HEK293 (cell line): Measurements from ENCODE around the gene HIRA.

Experiments used
- CTCF ChIA-PET: fragments of 350-600 bp; formaldehyde crosslinking; extraction: SDS; loops from one replicate; lab custom pipeline; 2021; ENCODE audit warnings: antibody characterized with exemption; lab: Yijun Ruan, JAX
- POLR2A ChIA-PET: fragments of 300-600 bp; formaldehyde crosslinking; extraction: SDS; loops from one replicate; lab custom pipeline; 2020; ENCODE audit warnings: antibody characterized with exemption, inconsistent platforms; lab: Yijun Ruan, JAX
- H3K27ac ChIP-seq: fragments of 200-500 bp; sonication (Bioruptor generic); 2 replicates; pipeline ENCODE4 v1.5.1; 2014; ENCODE audit warnings: low read depth, low read length, control low read depth, inconsistent platforms; ENCODE audit errors: extremely low read depth
- H3K36me3 ChIP-seq, 2 experiments: fragments of 200-500 bp in 1 of 2; sonication (Bioruptor generic) in 1 of 2; 1 replicate in 1 of 2; 2 replicates in 1 of 2; pipeline ENCODE4 v1.5.1; 2014 to 2017; ENCODE audit warnings: inconsistent platforms in 2 of 2, low read length in 2 of 2; ENCODE audit not compliant: control insufficient read depth in 2 of 2, insufficient read depth in 1 of 2
- H3K4me1 ChIP-seq: fragments of 200-500 bp; sonication (Bioruptor generic); 2 replicates; pipeline ENCODE4 v1.5.1; 2014; ENCODE audit warnings: mild to moderate bottlenecking, low read length, inconsistent platforms; ENCODE audit not compliant: control insufficient read depth, insufficient read depth
- H3K4me3 ChIP-seq: 2 replicates; pipeline ENCODE4 v1.5.1; 2011; ENCODE audit warnings: low read depth, mild to moderate bottlenecking, control low read depth, low read length, moderate library complexity
- H3K9me3 ChIP-seq: fragments of 200-500 bp; sonication (Bioruptor generic); 2 replicates; pipeline ENCODE4 v1.5.1; 2014; ENCODE audit warnings: low read depth, low read length, inconsistent platforms; ENCODE audit not compliant: control insufficient read depth, insufficient read depth
- HOXC10 ChIP-seq: sonication (generic); formaldehyde crosslinking; IDR thresholded peaks from 2 replicates; pipeline ENCODE4 v1.8.1; 2023; ENCODE audit warnings: mild to moderate bottlenecking, missing genetic modification reagents
- HOXD13 ChIP-seq: sonication (generic); formaldehyde crosslinking; IDR thresholded peaks from 2 replicates; pipeline ENCODE4 v1.8.0; 2022; ENCODE audit warnings: missing genetic modification reagents, borderline replicate concordance
- MYNN ChIP-seq: fragments of 450-650 bp; formaldehyde crosslinking; IDR thresholded peaks from 2 replicates; pipeline ENCODE4 v1.5.1; 2016; ENCODE audit warnings: missing biosample characterization, missing genetic modification characterization, borderline replicate concordance
- OSR2 ChIP-seq: fragments of 450-650 bp; formaldehyde crosslinking; IDR thresholded peaks from 2 replicates; pipeline ENCODE4 v1.5.1; 2016; ENCODE audit warnings: missing biosample characterization, missing genetic modification characterization
- PBX3 ChIP-seq: sonication (generic); formaldehyde crosslinking; IDR thresholded peaks from 2 replicates; pipeline ENCODE4 v1.8.1; 2022; ENCODE audit warnings: mild to moderate bottlenecking, moderate library complexity, missing genetic modification reagents
- REPIN1 ChIP-seq: fragments of 450-650 bp; formaldehyde crosslinking; IDR thresholded peaks from 2 replicates; pipeline ENCODE4 v1.5.1; 2017; ENCODE audit warnings: missing biosample characterization, missing genetic modification characterization, low read depth
- SETDB1 ChIP-seq: IDR thresholded peaks from one replicate; pipeline ENCODE4 v1.6.1; 2017; ENCODE audit warnings: mild to moderate bottlenecking, low read length, moderate library complexity, mixed read lengths; ENCODE audit not compliant: insufficient read length
- SP3 ChIP-seq: fragments of 450-650 bp; formaldehyde crosslinking; IDR thresholded peaks from 2 replicates; pipeline ENCODE4 v1.5.1; 2016; ENCODE audit warnings: missing biosample characterization, missing genetic modification characterization
- TRIM28 ChIP-seq: IDR thresholded peaks from 2 replicates; pipeline ENCODE4 v1.6.1; 2011; ENCODE audit warnings: low read length, control low read depth, borderline replicate concordance
- WT1 ChIP-seq: fragments of 450-650 bp; formaldehyde crosslinking; IDR thresholded peaks from 2 replicates; pipeline ENCODE4 v1.5.1; 2016; ENCODE audit warnings: missing biosample characterization, missing genetic modification characterization
- ZBTB20 ChIP-seq: fragments of 450-650 bp; formaldehyde crosslinking; IDR thresholded peaks from 2 replicates; pipeline ENCODE4 v1.5.1; 2016; ENCODE audit warnings: missing biosample characterization, missing genetic modification characterization
- ZBTB26 ChIP-seq: fragments of 450-650 bp; formaldehyde crosslinking; optimal IDR thresholded peaks from 2 replicates; pipeline ENCODE3; 2016; ENCODE audit warnings: missing biosample characterization, mild to moderate bottlenecking, missing genetic modification characterization
- ZNF10 ChIP-seq: fragments of 450-650 bp; formaldehyde crosslinking; IDR thresholded peaks from 2 replicates; pipeline ENCODE4 v1.5.1; 2017; ENCODE audit warnings: missing biosample characterization, missing genetic modification characterization
- ZNF138 ChIP-seq: fragments of 450-650 bp; formaldehyde crosslinking; IDR thresholded peaks from 2 replicates; pipeline ENCODE4 v1.5.1; 2016; ENCODE audit warnings: missing biosample characterization, missing genetic modification characterization, borderline replicate concordance
- ZNF174 ChIP-seq: fragments of 450-650 bp; formaldehyde crosslinking; IDR thresholded peaks from 2 replicates; pipeline ENCODE4 v1.5.0; 2017; ENCODE audit warnings: missing biosample characterization, mild to moderate bottlenecking, missing genetic modification characterization
- ZNF175 ChIP-seq: fragments of 450-650 bp; formaldehyde crosslinking; IDR thresholded peaks from 2 replicates; pipeline ENCODE4 v1.5.1; 2016; ENCODE audit warnings: missing biosample characterization, missing genetic modification characterization
- ZNF184 ChIP-seq: fragments of 450-650 bp; IDR thresholded peaks from 2 replicates; pipeline ENCODE4 v1.5.1; 2018; ENCODE audit warnings: missing biosample characterization, mild to moderate bottlenecking, missing genetic modification characterization
- ZNF248 ChIP-seq: fragments of 450-650 bp; formaldehyde crosslinking; IDR thresholded peaks from 2 replicates; pipeline ENCODE4 v1.5.1; 2017; ENCODE audit warnings: missing biosample characterization, missing genetic modification characterization
- ZNF292 ChIP-seq: fragments of 450-650 bp; formaldehyde crosslinking; IDR thresholded peaks from 2 replicates; pipeline ENCODE4 v1.5.1; 2016; ENCODE audit warnings: low read depth, missing biosample characterization, missing genetic modification characterization, borderline replicate concordance
- ZNF426 ChIP-seq: fragments of 450-650 bp; formaldehyde crosslinking; IDR thresholded peaks from 2 replicates; pipeline ENCODE4 v1.5.1; 2017; ENCODE audit warnings: missing biosample characterization, missing genetic modification characterization, mild to moderate bottlenecking, inconsistent platforms, moderate library complexity
- ZNF473 ChIP-seq: fragments of 450-650 bp; formaldehyde crosslinking; IDR thresholded peaks from 2 replicates; pipeline ENCODE4 v1.5.1; 2017; ENCODE audit warnings: missing biosample characterization, missing genetic modification characterization
- ZNF529 ChIP-seq: fragments of 450-650 bp; formaldehyde crosslinking; IDR thresholded peaks from 2 replicates; pipeline ENCODE4 v1.5.1; 2017; ENCODE audit warnings: missing genetic modification characterization, missing biosample characterization; ENCODE audit not compliant: insufficient replicate concordance
- ZNF530 ChIP-seq: fragments of 450-650 bp; formaldehyde crosslinking; IDR thresholded peaks from 2 replicates; pipeline ENCODE4 v1.5.1; 2016; ENCODE audit warnings: low read depth, missing biosample characterization, missing genetic modification characterization
- ZNF549 ChIP-seq: fragments of 450-650 bp; IDR thresholded peaks from 2 replicates; pipeline ENCODE4 v1.5.1; 2018; ENCODE audit warnings: missing biosample characterization, missing genetic modification characterization, mild to moderate bottlenecking, inconsistent platforms, moderate library complexity
- ZNF558 ChIP-seq: fragments of 450-650 bp; formaldehyde crosslinking; IDR thresholded peaks from 2 replicates; pipeline ENCODE4 v1.5.1; 2016; ENCODE audit warnings: missing biosample characterization, missing genetic modification characterization
- ZNF610 ChIP-seq: fragments of 450-650 bp; formaldehyde crosslinking; IDR thresholded peaks from 2 replicates; pipeline ENCODE4 v1.5.1; 2016; ENCODE audit warnings: missing biosample characterization, missing genetic modification characterization, borderline replicate concordance
- ZNF664 ChIP-seq: fragments of 450-650 bp; formaldehyde crosslinking; IDR thresholded peaks from 2 replicates; pipeline ENCODE4 v1.5.1; 2016; ENCODE audit warnings: missing biosample characterization, missing genetic modification characterization
- ZNF704 ChIP-seq: fragments of 450-650 bp; formaldehyde crosslinking; IDR thresholded peaks from 2 replicates; pipeline ENCODE4 v1.5.1; 2016; ENCODE audit warnings: missing biosample characterization, missing genetic modification characterization
- ZNF843 ChIP-seq: fragments of 450-650 bp; formaldehyde crosslinking; IDR thresholded peaks from 2 replicates; pipeline ENCODE4 v1.5.1; 2016; ENCODE audit warnings: missing biosample characterization, missing genetic modification characterization
- ZSCAN5A ChIP-seq: fragments of 450-650 bp; formaldehyde crosslinking; IDR thresholded peaks from 2 replicates; pipeline ENCODE4 v1.5.1; 2016; ENCODE audit warnings: missing biosample characterization, missing genetic modification characterization
- ZXDB ChIP-seq: fragments of 450-650 bp; formaldehyde crosslinking; IDR thresholded peaks from 2 replicates; pipeline ENCODE4 v1.5.1; 2016; ENCODE audit warnings: missing biosample characterization, missing genetic modification characterization

HIRA gene

GRCh38 chr22:19336133-19337075 lies 95.1 kb downstream of the HIRA start:
- Histone ChIP-seq H3K36me3 (peaks cover 7 to 64% of the 10 kb centered on the region in 2 experiments; a peak in 2 of 3 replicates), H3K9me3 (no peaks in the 10 kb centered on the region)

GRCh38 chr22:19331975-19332374 lies 99.6 kb downstream of the HIRA start:
- ChIA-PET CTCF (no interaction called here), POLR2A (interaction anchor here (0.6 kb wide), 1 partner anchor 19 kb away, joined by 3 read pairs; no protein-coding TSS in a partner anchor)
- Histone ChIP-seq H3K27ac (no peak overlapping the region), H3K9me3 (no peaks in the 10 kb centered on the region), H3K4me1 (no peaks in the 10 kb centered on the region), H3K4me3 (no peak overlapping the region), H3K36me3 (peaks cover 0 to 66% of the 10 kb centered on the region in 2 experiments; a peak in 1 of 3 replicates)
- no peak for TF ChIP-seq ZNF549 (tag by site-specific recombination)
- TF ChIP-seq ZNF664 (tag by site-specific recombination), result no peak
- no peak for TF ChIP-seq TRIM28
- TF ChIP-seq SP3 (tag by site-specific recombination), result no peak
- no peak for TF ChIP-seq ZBTB20 (tag by site-specific recombination)
- TF ChIP-seq ZNF10 (tag by site-specific recombination), result no peak
- no peak for TF ChIP-seq ZXDB (tag by site-specific recombination)
- no peak for TF ChIP-seq HOXC10
- no peak for TF ChIP-seq ZNF175 (tag by site-specific recombination)
- no peak for TF ChIP-seq REPIN1 (tag by site-specific recombination)
- no peak for TF ChIP-seq HOXD13 (CRISPR knock-in tag)
- TF ChIP-seq ZNF530, result no peak
- TF ChIP-seq ZNF843 (tag by site-specific recombination), result no peak
- TF ChIP-seq ZBTB26, result no peak
- no peak for TF ChIP-seq ZNF610 (tag by site-specific recombination)
- no peak for TF ChIP-seq ZNF248
- TF ChIP-seq ZNF174 (tag by site-specific recombination), result no peak
- TF ChIP-seq MYNN (tag by site-specific recombination), result no peak

More at GRCh38 chr22:19336133-19337075, 95.1 kb downstream of the HIRA start:
- CTCF ChIA-PET, result no interaction called here
- TF ChIP-seq ZNF558 (tag by site-specific recombination), result no peak
- no peak for TF ChIP-seq ZSCAN5A (tag by site-specific recombination)
- no peak for TF ChIP-seq ZNF529 (tag by site-specific recombination)
- TF ChIP-seq OSR2 (tag by site-specific recombination), result no peak
- TF ChIP-seq ZNF426 (tag by site-specific recombination), result no peak
- TF ChIP-seq SETDB1, result no peak
- no peak for TF ChIP-seq ZNF138 (tag by site-specific recombination)
- no peak for TF ChIP-seq ZNF473
- no peak for TF ChIP-seq ZNF704 (tag by site-specific recombination)
- TF ChIP-seq ZNF292 (tag by site-specific recombination), result no peak
- no peak for TF ChIP-seq ZNF184 (tag by site-specific recombination)
- no peak for TF ChIP-seq WT1 (tag by site-specific recombination)
- no peak for TF ChIP-seq PBX3 (CRISPR knock-in tag)
- POLR2A ChIA-PET, result no interaction called here
- Histone ChIP-seq H3K4me3 (no peak overlapping the region), H3K4me1 (no peaks in the 10 kb centered on the region), H3K27ac (no peak overlapping the region)
